Astrocyte (in vitro differentiated cells and primary cell): ENCODE measurements around the gene UBE2E1.

Source experiments
- EZH2 ChIP-seq: IDR thresholded peaks from 2 replicates; pipeline ENCODE4 v1.6.1; 2012; ENCODE audit warnings: mild to moderate bottlenecking, low read length, inconsistent platforms; ENCODE audit not compliant: insufficient read depth
- TF ChIP-seq, protein P1 (sequence below): IDR thresholded peaks from 2 replicates; pipeline ENCODE4 v1.5.1; 2011; ENCODE audit warnings: low read depth, mild to moderate bottlenecking, inconsistent platforms, low read length, moderate library complexity; ENCODE audit not compliant: insufficient read depth

DNA sequence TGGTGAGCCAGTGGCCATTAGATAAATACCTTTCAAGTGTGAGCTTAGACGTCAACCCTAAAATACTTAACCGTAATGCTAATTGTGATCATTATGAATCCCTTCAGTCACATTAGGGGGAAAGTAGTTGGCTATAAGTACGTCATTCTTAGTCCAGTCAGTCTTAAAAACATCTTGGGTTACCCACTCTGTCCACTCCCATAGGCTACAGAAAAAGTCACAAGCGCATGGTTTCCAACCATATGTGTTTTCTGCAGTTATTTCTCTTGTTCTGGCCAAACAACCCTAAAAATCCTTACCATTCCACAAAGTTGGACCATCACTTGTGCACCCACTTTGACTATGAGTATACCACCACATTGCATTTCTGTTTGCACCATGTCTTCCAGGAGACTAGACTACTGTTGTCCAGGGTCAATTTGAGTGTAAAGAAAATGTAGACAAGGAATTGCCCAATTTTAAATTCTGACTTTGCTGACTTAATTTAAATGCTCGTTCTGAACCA lies 114.4 kb downstream of the UBE2E1 start:
- TF ChIP-seq, protein P1, sequence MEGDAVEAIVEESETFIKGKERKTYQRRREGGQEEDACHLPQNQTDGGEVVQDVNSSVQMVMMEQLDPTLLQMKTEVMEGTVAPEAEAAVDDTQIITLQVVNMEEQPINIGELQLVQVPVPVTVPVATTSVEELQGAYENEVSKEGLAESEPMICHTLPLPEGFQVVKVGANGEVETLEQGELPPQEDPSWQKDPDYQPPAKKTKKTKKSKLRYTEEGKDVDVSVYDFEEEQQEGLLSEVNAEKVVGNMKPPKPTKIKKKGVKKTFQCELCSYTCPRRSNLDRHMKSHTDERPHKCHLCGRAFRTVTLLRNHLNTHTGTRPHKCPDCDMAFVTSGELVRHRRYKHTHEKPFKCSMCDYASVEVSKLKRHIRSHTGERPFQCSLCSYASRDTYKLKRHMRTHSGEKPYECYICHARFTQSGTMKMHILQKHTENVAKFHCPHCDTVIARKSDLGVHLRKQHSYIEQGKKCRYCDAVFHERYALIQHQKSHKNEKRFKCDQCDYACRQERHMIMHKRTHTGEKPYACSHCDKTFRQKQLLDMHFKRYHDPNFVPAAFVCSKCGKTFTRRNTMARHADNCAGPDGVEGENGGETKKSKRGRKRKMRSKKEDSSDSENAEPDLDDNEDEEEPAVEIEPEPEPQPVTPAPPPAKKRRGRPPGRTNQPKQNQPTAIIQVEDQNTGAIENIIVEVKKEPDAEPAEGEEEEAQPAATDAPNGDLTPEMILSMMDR: no peak
- TF ChIP-seq EZH2: no peak
